NCI-H226 (cell line): Measurements from ENCODE around the gene CD300LD.
A peak's percentile ranks its signal among the peaks of the same experiment; 100 is the strongest.

ENCODE experiments used
- DNase-seq: peaks from one replicate; pipeline ENCODE4 v3.0.0-alpha.2; 2015

CD300LD gene

DNA sequence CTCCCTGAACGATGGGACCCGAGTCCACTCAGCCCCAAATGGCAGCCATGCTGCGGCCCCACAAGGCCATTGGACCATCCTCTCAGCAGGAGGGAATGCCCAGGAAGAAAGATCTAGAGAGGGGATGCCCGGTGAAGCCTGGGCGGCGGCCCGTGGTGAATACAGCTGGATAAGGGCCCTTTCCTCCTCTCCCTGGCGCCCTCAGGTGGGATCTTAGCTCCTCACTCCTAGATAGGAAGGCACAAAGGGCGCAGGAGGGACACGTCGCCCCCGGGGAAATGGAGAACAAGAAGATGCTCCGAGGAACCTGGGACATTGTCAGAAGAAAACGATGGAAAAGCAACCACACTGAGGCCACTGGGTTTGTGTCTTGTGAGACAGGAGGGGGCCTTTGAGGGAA lies 48.7 kb downstream of the CD300LD start:
- DNase-seq, result no peak

DNA sequence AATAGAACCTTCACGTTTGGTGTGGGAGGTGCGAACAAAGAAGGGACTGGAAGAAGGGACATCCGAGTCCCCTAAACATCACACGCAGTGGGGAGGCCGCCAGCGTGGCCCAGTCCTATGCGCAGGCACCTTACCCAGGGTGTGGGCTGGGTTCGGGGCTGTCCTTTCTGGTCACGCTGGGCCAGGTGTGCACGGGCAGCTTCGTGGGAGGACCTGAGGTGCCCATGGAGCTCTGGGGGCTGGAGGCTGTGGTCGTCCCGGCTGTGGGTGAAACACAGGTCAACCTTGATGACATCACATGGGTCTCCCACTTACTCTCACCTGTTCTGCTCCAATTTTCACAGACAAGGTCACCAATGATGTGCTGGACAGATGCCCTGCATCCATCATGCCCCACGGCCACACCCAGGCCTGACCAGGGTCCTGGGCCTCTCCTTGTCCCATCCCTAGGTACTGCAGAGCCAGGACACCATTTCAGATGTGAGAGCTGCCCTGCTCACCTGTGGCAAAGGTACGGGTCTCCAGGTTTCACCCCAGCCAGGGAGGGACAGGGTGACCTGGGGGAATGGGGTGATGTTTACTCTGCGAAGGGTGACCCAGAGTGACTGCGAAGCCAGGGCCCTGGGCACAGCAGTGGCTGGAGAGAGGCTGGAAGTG lies 49.2 kb downstream of the CD300LD start:
- no peak for DNase-seq

DNA sequence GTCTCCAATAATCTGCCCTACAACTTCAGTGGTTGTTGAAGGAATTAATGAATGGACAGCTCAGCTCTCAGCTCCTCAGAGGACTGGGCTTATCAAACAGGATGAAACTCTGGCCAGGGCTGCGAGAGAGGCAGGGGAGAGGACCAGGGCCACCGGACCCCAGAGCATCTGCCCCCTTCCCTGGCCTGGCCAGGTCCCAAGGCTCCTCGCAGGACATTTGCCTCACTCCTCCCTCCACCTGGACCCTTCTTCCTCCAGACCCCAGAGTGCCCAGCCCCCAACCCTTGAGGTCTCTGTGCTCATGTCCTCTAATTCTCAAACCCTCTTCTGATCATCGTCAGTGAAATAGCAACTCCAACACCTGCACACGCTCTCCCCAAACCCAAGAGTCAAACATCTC lies 49.9 kb downstream of the CD300LD start:
- no peak for DNase-seq

DNA sequence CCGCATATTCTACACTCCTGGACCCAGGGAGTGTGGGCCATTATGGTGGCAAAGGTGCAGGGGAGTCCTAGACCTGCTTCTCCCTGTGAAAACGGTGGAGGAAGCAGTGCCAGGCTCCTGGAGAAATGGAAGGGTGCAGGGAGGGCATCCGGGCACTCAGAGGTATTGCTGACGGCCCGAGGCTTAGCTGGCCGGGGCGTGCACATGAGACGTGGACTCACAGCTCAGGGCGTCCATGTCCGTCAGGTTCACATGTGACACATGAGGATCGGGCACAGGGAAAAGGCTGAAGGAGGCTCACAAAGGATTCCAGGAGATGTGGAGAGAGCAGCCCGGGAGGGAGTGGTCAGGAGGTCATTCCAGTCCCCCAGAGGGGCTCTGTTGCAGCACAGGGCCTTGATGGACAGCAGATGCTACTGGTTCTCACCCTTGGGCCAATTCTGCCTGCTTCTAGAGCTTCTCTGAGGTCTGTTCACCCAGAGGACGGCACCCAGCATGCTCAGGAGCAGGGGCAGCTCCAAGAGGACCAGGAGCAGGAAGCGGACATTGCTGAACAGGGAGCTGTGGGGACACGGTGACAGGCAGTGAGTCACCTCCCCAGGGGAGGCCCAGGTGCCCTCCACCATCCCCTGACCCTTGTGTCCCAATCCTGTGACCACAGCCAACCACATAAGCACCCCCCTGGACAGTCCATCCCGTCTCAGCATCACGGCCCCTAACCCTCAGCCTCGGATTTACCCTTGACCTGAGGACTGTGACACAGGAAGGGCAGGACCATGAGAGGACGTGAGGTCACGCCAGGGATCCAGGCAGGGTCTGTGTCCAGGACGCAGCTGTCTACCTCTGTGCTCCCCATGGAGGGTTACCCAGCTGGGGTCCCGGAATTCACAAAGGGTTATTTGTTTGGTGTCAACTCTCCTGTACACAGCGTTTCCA lies 50.6 kb downstream of the CD300LD start:
- no peak for DNase-seq

DNA sequence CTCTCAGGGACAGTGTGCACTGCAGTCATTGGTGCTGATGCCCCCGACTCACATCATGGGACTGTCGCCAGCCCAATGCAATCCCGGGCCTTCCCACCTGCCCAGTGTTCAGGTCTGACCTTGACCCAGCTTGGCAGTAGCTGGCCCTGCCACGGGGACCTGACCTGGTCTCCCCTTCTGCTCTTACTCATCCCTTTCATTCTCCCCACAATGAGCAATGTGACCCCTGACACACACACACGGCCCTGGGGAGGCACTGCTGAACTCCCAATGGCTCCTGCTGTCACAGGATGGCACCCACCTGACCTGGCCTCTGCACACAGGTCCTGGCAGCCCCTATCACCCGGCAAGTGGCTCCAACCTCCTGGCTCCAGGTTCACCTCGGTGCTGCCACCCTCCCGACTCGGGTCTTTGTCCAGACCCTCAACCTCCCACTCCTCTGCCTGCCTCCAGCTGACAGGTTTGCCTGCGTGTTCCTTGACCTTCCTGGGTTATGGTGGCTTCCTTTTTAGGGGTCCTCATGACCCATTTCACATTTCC lies 52.7 kb downstream of the CD300LD start:
- DNase-seq, result no peak

DNA sequence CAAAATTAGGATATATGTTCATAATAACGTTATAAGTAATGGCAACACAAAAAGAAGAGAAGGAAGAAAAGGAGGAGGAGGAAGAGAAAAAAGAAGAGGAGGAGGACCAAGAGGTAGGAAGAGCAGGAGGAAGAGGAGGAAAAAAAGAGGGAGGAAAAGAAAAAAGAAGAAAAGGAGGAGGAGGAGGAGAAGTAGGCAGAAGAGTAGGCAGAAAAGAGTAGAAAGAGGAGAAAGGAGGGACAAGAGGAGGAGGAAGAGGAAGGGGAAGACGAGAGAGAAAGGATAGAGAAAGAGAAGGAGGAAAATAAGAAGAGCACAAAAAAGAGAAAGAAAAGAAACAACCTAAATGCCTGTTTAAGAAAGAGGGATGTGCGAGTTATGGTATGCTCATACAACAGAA lies 55.2 kb downstream of the CD300LD start:
- no peak for DNase-seq

DNA sequence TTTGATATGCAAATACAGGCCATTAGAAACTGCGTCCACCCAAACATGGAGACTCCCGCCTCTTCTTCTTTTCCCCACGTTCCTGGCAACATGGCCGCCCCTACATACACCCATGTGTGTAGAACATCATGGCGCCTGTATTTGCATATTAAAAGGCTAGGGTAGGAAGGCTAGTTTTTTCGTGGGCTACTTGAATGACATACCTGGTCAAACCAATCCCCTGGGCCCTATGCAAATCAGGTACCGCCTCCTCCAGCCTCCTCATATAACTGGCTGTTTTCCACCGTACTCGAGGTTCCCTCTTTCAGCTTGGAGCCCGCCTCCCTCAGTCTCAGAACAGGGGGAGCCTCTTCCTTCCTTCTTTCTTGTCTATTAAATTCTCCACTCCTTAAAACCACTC lies 60.0 kb downstream of the CD300LD start:
- peak; percentile 61 for DNase-seq

DNA sequence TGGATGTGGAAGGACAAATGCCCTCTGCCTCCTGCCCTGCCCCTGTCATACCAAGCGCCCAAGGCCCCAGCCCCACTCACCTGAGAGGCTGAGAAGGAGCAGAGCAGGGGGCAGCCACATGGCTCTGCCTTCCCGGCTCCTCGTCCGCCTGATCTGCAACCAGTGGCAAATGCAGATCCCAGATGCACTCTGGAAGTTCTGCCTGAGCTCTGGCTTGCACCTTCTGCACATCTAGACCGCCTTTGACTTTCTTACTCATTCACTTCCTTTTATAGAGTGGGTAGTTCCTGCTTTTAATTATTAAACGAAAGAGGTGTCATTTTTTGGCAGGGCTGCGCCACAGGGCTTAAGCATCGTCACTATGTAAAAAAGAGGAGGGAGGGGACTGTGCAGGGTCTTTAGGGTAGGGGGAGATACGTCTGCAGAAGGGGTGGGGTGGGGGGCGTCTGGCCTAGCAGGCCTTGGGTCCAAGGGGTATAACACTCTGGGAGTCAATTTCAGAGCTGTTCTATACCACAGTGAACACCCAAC lies 60.8 kb downstream of the CD300LD start, which contains the start of gene CD300LB:
TSS of gene CD300LB (minus strand) at position 245 of the 531 bp plus-strand sequence. CDS start at position 120, 125 bp downstream.
- DNase-seq, result no peak

DNA sequence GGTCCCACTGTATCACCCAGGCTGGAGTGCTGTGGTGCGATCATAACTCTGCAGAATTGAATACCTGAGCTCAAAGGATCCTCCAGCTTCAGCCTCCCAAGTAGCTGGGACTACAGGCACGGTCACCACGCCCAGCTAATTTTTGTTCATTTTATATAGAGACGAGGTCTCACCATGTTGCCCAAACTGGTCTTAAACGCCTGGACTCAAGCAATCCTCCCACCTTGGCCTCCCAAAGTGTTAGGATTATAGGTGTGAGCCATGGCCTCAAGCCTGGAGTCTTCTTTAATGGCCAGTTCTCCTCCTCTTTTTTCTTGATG lies 61.3 kb downstream of the CD300LD start:
- DNase-seq, result no peak
